ENCODE results near the gene PLCB3.

PLCB3 gene

GRCh38 chr11:64234647-64235379, 16.5 kb upstream of the PLCB3 start:
- CTCF ChIA-PET = no interaction called here
- peak; percentile 72 for DNase-seq

GRCh38 chr11:64235437-64236161, 15.7 kb upstream of the PLCB3 start:
- peak overlapping the region; percentile 62 for H3K27ac Mint-ChIP-seq
- no peaks in the 10 kb centered on the region for H3K9me3 Mint-ChIP-seq
- no peaks in the 10 kb centered on the region for H3K27me3 Mint-ChIP-seq
- peaks cover 25% of the 10 kb centered on the region for H3K36me3 Mint-ChIP-seq
- CTCF ChIA-PET = interaction anchor here (0.8 kb wide), 1 partner anchor 9 kb away, joined by 3 read pairs; the partner anchor contains the start of gene NUDT22
- H3K4me1 Mint-ChIP-seq = peaks cover 63% of the 10 kb centered on the region
- no peak for DNase-seq
- H3K4me3 Mint-ChIP-seq = peak overlapping the region; percentile 84

More at GRCh38 chr11:64234647-64235379, 16.5 kb upstream of the PLCB3 start:
- Mint-ChIP-seq H3K27ac (peak overlapping the region; percentile 62), H3K4me3 (peak overlapping the region; percentile 84), H3K27me3 (no peaks in the 10 kb centered on the region), H3K36me3 (peaks cover 22% of the 10 kb centered on the region), H3K4me1 (peaks cover 59% of the 10 kb centered on the region), H3K9me3 (no peaks in the 10 kb centered on the region)

GRCh38 chr11:64237484-64237951, 13.8 kb upstream of the PLCB3 start:
- H3K9me3 Mint-ChIP-seq = no peaks in the 10 kb centered on the region
- no peak for DNase-seq
- peaks cover 54% of the 10 kb centered on the region for H3K4me1 Mint-ChIP-seq
- H3K27me3 Mint-ChIP-seq = no peaks in the 10 kb centered on the region
- H3K4me3 Mint-ChIP-seq = no peak overlapping the region
- peak overlapping the region; percentile 52 for H3K27ac Mint-ChIP-seq
- CTCF ChIA-PET = interaction anchor here (0.8 to 2.2 kb wide), 3 partner anchors 12 to 67 kb away, joined by 3 to 5 read pairs (median 4); no protein-coding TSS in a partner anchor
- peaks cover 24% of the 10 kb centered on the region for H3K36me3 Mint-ChIP-seq

GRCh38 chr11:64238076-64238475, 13.3 kb upstream of the PLCB3 start:
- CTCF ChIA-PET = interaction anchor here (1.4 to 2.2 kb wide), 2 partner anchors 12 to 34 kb away, joined by 4 to 5 read pairs; no protein-coding TSS in a partner anchor
- Mint-ChIP-seq H3K4me1 (peaks cover 54% of the 10 kb centered on the region), H3K4me3 (peak overlapping the region; percentile 21), H3K27ac (no peak overlapping the region), H3K27me3 (no peaks in the 10 kb centered on the region), H3K36me3 (peaks cover 24% of the 10 kb centered on the region), H3K9me3 (no peaks in the 10 kb centered on the region)
- no peak for DNase-seq

- Mint-ChIP-seq H3K27ac (peak overlapping the region; percentile 73), H3K27me3 (no peaks in the 10 kb centered on the region), H3K9me3 (no peaks in the 10 kb centered on the region), H3K4me1 (peaks cover 58% of the 10 kb centered on the region), H3K36me3 (peaks cover 30% of the 10 kb centered on the region), H3K4me3 (no peak overlapping the region)
- DNase-seq = no peak
- CTCF ChIA-PET = interaction anchor here (1.4 to 2.2 kb wide), 2 partner anchors 11 to 35 kb away, joined by 4 to 5 read pairs; no protein-coding TSS in a partner anchor
Observed at GRCh38 chr11:64238999-64239398, 12.3 kb upstream of the PLCB3 start.

- Mint-ChIP-seq H3K36me3 (peaks cover 32% of the 10 kb centered on the region), H3K9me3 (no peaks in the 10 kb centered on the region), H3K4me1 (peaks cover 64% of the 10 kb centered on the region), H3K27me3 (no peaks in the 10 kb centered on the region), H3K4me3 (peak overlapping the region; percentile 90), H3K27ac (peak overlapping the region; percentile 93)
- no peak for DNase-seq
- CTCF ChIA-PET = no interaction called here
Observed at GRCh38 chr11:64239662-64240434, 11.5 kb upstream of the PLCB3 start.

GRCh38 chr11:64240435-64241240, 10.7 kb upstream of the PLCB3 start, which contains the start of gene FKBP2:
TSS of gene FKBP2 (plus strand) at chr11:64241095. CDS start at chr11:64242388, 1,293 bp downstream.
- CTCF ChIA-PET = interaction anchor here (0.8 to 1.2 kb wide), 5 partner anchors 9 to 64 kb away, joined by 3 to 7 read pairs (median 4); partner anchors contain the start of genes ESRRA, NUDT22, PLCB3 and TRPT1
- peaks cover 32% of the 10 kb centered on the region for H3K36me3 Mint-ChIP-seq
- H3K4me1 Mint-ChIP-seq = peaks cover 64% of the 10 kb centered on the region
- DNase-seq = peak; percentile 97
- H3K4me3 Mint-ChIP-seq = peak within 1 kb of the TSS; percentile 90
- no peaks in the 10 kb centered on the region for H3K9me3 Mint-ChIP-seq
- peak within 1 kb of the TSS; percentile 93 for H3K27ac Mint-ChIP-seq
- no peaks in the 10 kb centered on the region for H3K27me3 Mint-ChIP-seq

GRCh38 chr11:64241241-64241490, 10.2 kb upstream of the PLCB3 start:
- CTCF ChIA-PET = interaction anchor here (0.8 to 1.2 kb wide), 5 partner anchors 9 to 64 kb away, joined by 3 to 7 read pairs (median 4); partner anchors contain the start of genes ESRRA, NUDT22, PLCB3 and TRPT1
- H3K27ac Mint-ChIP-seq = peak overlapping the region; percentile 93
- peak; percentile 100 for DNase-seq
- no peaks in the 10 kb centered on the region for H3K9me3 Mint-ChIP-seq
- peaks cover 32% of the 10 kb centered on the region for H3K36me3 Mint-ChIP-seq
- peak overlapping the region; percentile 90 for H3K4me3 Mint-ChIP-seq
- no peaks in the 10 kb centered on the region for H3K27me3 Mint-ChIP-seq
- peaks cover 65% of the 10 kb centered on the region for H3K4me1 Mint-ChIP-seq

- Mint-ChIP-seq H3K27me3 (no peaks in the 10 kb centered on the region), H3K4me1 (peaks cover 63% of the 10 kb centered on the region), H3K27ac (peak overlapping the region; percentile 93), H3K9me3 (no peaks in the 10 kb centered on the region), H3K4me3 (peak overlapping the region; percentile 90), H3K36me3 (peaks cover 32% of the 10 kb centered on the region)
- no peak for DNase-seq
- CTCF ChIA-PET = interaction anchor here (0.6 to 2.3 kb wide), 7 partner anchors 8 to 1591 kb away, joined by 3 to 17 read pairs (median 4); partner anchors contain the start of genes ESRRA, FERMT3, NUDT22 and PLCB3
Observed at GRCh38 chr11:64241491-64242374, 9.6 kb upstream of the PLCB3 start.

GRCh38 chr11:64243236-64243854, 8.0 kb upstream of the PLCB3 start:
- H3K4me3 Mint-ChIP-seq = peak overlapping the region; percentile 42
- no peaks in the 10 kb centered on the region for H3K9me3 Mint-ChIP-seq
- DNase-seq = no peak
- peaks cover 64% of the 10 kb centered on the region for H3K4me1 Mint-ChIP-seq
- peak overlapping the region; percentile 55 for H3K27ac Mint-ChIP-seq
- CTCF ChIA-PET = interaction anchor here (0.7 to 3.2 kb wide), 3 partner anchors 38 to 61 kb away, joined by 3 to 17 read pairs (median 16); partner anchors contain the start of genes ESRRA, FERMT3 and GPR137
- peaks cover 21% of the 10 kb centered on the region for H3K36me3 Mint-ChIP-seq
- no peaks in the 10 kb centered on the region for H3K27me3 Mint-ChIP-seq

- Mint-ChIP-seq H3K9me3 (no peaks in the 10 kb centered on the region), H3K36me3 (peaks cover 13% of the 10 kb centered on the region), H3K27me3 (no peaks in the 10 kb centered on the region), H3K4me1 (peaks cover 56% of the 10 kb centered on the region), H3K4me3 (peak overlapping the region; percentile 42), H3K27ac (peak overlapping the region; percentile 55)
- CTCF ChIA-PET = interaction anchor here (2.3 to 3.7 kb wide), 3 partner anchors 38 to 60 kb away, joined by 16 to 25 read pairs (median 17); partner anchors contain the start of genes ESRRA and FERMT3
- DNase-seq = no peak
Observed at GRCh38 chr11:64244107-64244506, 7.2 kb upstream of the PLCB3 start.

- peak overlapping the region; percentile 92 for H3K4me3 Mint-ChIP-seq
- CTCF ChIA-PET = interaction anchor here (1.5 to 3.7 kb wide), 5 partner anchors 11 to 59 kb away, joined by 4 to 25 read pairs (median 11); partner anchors contain the start of genes ESRRA and FERMT3
- H3K36me3 Mint-ChIP-seq = peaks cover 13% of the 10 kb centered on the region
- H3K27me3 Mint-ChIP-seq = peaks cover 1% of the 10 kb centered on the region
- H3K27ac Mint-ChIP-seq = peak overlapping the region; percentile 87
- H3K4me1 Mint-ChIP-seq = peaks cover 52% of the 10 kb centered on the region
- no peaks in the 10 kb centered on the region for H3K9me3 Mint-ChIP-seq
- no peak for DNase-seq
Observed at GRCh38 chr11:64244966-64245365, 6.4 kb upstream of the PLCB3 start.

All from activated naive CD4-positive, alpha-beta T cell treated with anti-CD3 and anti-CD28 coated beads, Interleukin-2, amount 10 ng/mL, durations not matched to agents 7 days and 5 days (primary cell).